ENCODE data around the gene MINDY1. TPM values are rescaled to one million over a fixed set of nuclear protein-coding genes. Genes with fewer than 3 reads are reported as not detected.
A peak's percentile ranks its signal among the peaks of the same experiment; 100 is the strongest.

MINDY1 gene
- total and polyA plus RNA-seq, 11 donors: 18.5 to 98.4 (median 54.0) TPM

DNA sequence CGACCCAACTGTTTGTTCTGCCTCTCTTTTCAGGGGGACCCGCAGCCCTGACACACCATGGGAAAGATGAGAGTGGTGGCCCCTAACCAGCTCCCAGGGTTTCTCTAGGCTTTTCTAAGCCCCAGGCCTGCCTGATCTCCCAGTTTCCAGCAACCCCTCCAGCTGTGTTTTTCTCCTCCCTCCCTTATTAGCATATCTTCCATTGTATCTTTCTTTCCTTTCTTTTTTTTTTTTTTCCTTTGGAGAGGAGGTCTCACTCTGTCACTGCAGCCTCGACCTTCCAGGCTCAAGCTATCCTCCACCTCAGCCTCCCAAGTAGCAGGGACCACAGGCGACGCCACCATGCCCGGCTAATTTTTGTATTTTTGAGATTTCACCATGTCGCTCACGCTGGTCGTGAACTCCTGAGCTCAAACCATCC, 30.3 kb downstream of the MINDY1 start:
- Histone ChIP-seq H3K4me1 (peaks cover 0 to 74% (median 33%) of the 10 kb centered on the region in 12 donors), H3K27me3 (no peaks in the 10 kb centered on the region), H3K36me3 (no peaks in the 10 kb centered on the region), H3K9me3 (no peaks in the 10 kb centered on the region), H3K4me3 (peak overlapping the region in 1 of 12 donors; percentile 19), H3K27ac (peak overlapping the region in 4 of 12 donors; percentile 59 to 86 (median 70))
- intact Hi-C loops (cut with DNase I): no loop called here
- DNase-seq (no peak), ATAC-seq (no peak)
- no peak for TF ChIP-seq CTCF (IDR thresholded peaks at IDR 0.05)
- TF ChIP-seq POLR2A (IDR thresholded peaks at IDR 0.05): no peak
- WGBS, 4 donors: 93 to 96% (median 93%) methylated on average over 9 of the region's 9 CpGs

GRCh38 chr1:150974580-150975478, 31.9 kb downstream of the MINDY1 start, which contains the start of gene CERS2:
TSS of gene CERS2 (minus strand) at chr1:150974835. CDS start at chr1:150969090, 5,745 bp downstream.
- ATAC-seq (peak; percentile 25 to 75 (median 62)), DNase-seq (peak; percentile 83 to 92 (median 89))
- no peaks in the 10 kb centered on the region for H3K9me3 ChIP-seq
- 0 to 12% (median 4%) methylated on average over 14 to 106 of the region's 106 CpGs for WGBS, 4 donors
- TF ChIP-seq CTCF (IDR thresholded peaks at IDR 0.05): no peak
- no peak for TF ChIP-seq POLR2A (IDR thresholded peaks at IDR 0.05)
- H3K4me3 ChIP-seq: peak within 1 kb of the TSS; percentile 75 to 99 (median 92)
- H3K27me3 ChIP-seq: no peaks in the 10 kb centered on the region
- intact Hi-C loops (cut with DNase I): loop anchor here in 3 of 10 donors (5.0 kb wide), 2 partner anchors 48 to 98 kb away; partner anchors contain the start of genes SETDB1 (in 3 of the 3) and ARNT (in 1 of the 3)
- peak within 1 kb of the TSS; percentile 91 to 99 (median 95) for H3K27ac ChIP-seq
- H3K36me3 ChIP-seq: no peaks in the 10 kb centered on the region
- peaks cover 0 to 89% (median 47%) of the 10 kb centered on the region in 12 donors for H3K4me1 ChIP-seq

- Histone ChIP-seq H3K27ac (peak overlapping the region; percentile 91 to 99 (median 95)), H3K36me3 (peaks cover 0 to 2% (median 0%) of the 10 kb centered on the region in 9 donors), H3K27me3 (no peaks in the 10 kb centered on the region), H3K4me1 (peaks cover 0 to 85% (median 47%) of the 10 kb centered on the region in 12 donors), H3K9me3 (no peaks in the 10 kb centered on the region), H3K4me3 (peak overlapping the region; percentile 75 to 99 (median 92))
- intact Hi-C loops (cut with DNase I): loop anchor here in 3 of 10 donors (5.0 kb wide), 2 partner anchors 47 to 97 kb away; partner anchors contain the start of genes SETDB1 (in 3 of the 3) and ARNT (in 1 of the 3)
- ATAC-seq (peak in 3 of 4 donors; percentile 3 to 18 (median 16)), DNase-seq (peak; percentile 32 to 81 (median 50))
- TF ChIP-seq CTCF (IDR thresholded peaks at IDR 0.05): peak in 1 of 12 donors; percentile 9
- no peak for TF ChIP-seq POLR2A (IDR thresholded peaks at IDR 0.05)
- WGBS, 4 donors: 0 to 1% (median 1%) methylated on average over 22 to 67 of the region's 67 CpGs
These were observed 32.7 kb downstream of the MINDY1 start for GRCh38 chr1:150973836-150974579.
